H9 (cell line): ENCODE results near the gene CD2AP. TPM values are rescaled to one million over a fixed set of nuclear protein-coding genes. Genes with fewer than 3 reads are reported as not detected.

Source experiments
- DNase-seq: peaks from one replicate; pipeline ENCODE4 v3.0.0-alpha.2; 2017
- H2AFZ ChIP-seq: one replicate; pipeline ENCODE4 v1.6.1; 2013; ENCODE audit warnings: mild to moderate bottlenecking, low read length, control low read depth, moderate library complexity
- H2AK5ac ChIP-seq: 2 replicates; pipeline ENCODE4 v1.6.1; 2013; ENCODE audit warnings: low read length, control low read depth, mixed read lengths; ENCODE audit not compliant: insufficient read length
- H2BK120ac ChIP-seq: one replicate; pipeline ENCODE4 v1.6.1; 2013; ENCODE audit warnings: low read depth, mild to moderate bottlenecking, low read length, control low read depth, inconsistent platforms; ENCODE audit not compliant: poor library complexity, severe bottlenecking
- H2BK12ac ChIP-seq: 2 replicates; pipeline ENCODE4 v1.6.1; 2013; ENCODE audit warnings: low read length, control low read depth, mixed read lengths, low read depth; ENCODE audit not compliant: insufficient read length
- H2BK15ac ChIP-seq: 2 replicates; pipeline ENCODE4 v1.6.1; 2013; ENCODE audit warnings: low read depth, low read length, control low read depth
- H2BK20ac ChIP-seq: one replicate; pipeline ENCODE4 v1.6.1; 2013; ENCODE audit warnings: low read depth, mild to moderate bottlenecking, low read length, control low read depth, inconsistent platforms; ENCODE audit not compliant: poor library complexity, severe bottlenecking
- H2BK5ac ChIP-seq: 2 replicates; pipeline ENCODE4 v1.6.1; 2013; ENCODE audit warnings: low read length, control low read depth, mixed read lengths; ENCODE audit not compliant: insufficient read length
- H3K14ac ChIP-seq: 2 replicates; pipeline ENCODE4 v1.6.1; 2013; ENCODE audit warnings: low read length, control low read depth; ENCODE audit not compliant: insufficient read depth
- H3K18ac ChIP-seq: 2 replicates; pipeline ENCODE4 v1.6.1; 2013; ENCODE audit warnings: low read depth, mild to moderate bottlenecking, mixed read lengths, low read length, control low read depth; ENCODE audit not compliant: insufficient read length
- H3K23ac ChIP-seq: 2 replicates; pipeline ENCODE4 v1.6.1; 2013; ENCODE audit warnings: low read length, control low read depth, mixed read lengths, low read depth; ENCODE audit not compliant: insufficient read length
- H3K23me2 ChIP-seq: 2 replicates; pipeline ENCODE4 v1.6.1; 2013; ENCODE audit warnings: low read depth, mild to moderate bottlenecking, mixed read lengths, low read length, control low read depth; ENCODE audit not compliant: insufficient read length, poor library complexity, severe bottlenecking
- H3K27ac ChIP-seq: 2 replicates; pipeline ENCODE4 v1.5.1; 2013; ENCODE audit warnings: low read length, control low read depth, mixed read lengths, low read depth; ENCODE audit not compliant: insufficient read length
- H3K27me3 ChIP-seq: 2 replicates; pipeline ENCODE4 v1.6.1; 2013; ENCODE audit warnings: low read length, control low read depth, inconsistent platforms; ENCODE audit not compliant: insufficient read depth
- H3K4ac ChIP-seq: 2 replicates; pipeline ENCODE4 v1.6.1; 2013; ENCODE audit warnings: low read depth, mild to moderate bottlenecking, control low read depth, inconsistent platforms, low read length, moderate library complexity
- H3K4me1 ChIP-seq: 2 replicates; pipeline ENCODE4 v1.6.1; 2013; ENCODE audit warnings: low read length, control low read depth, inconsistent platforms; ENCODE audit not compliant: insufficient read depth
- H3K4me2 ChIP-seq: 2 replicates; pipeline ENCODE4 v1.6.1; 2013; ENCODE audit warnings: low read length, control low read depth, mixed read lengths; ENCODE audit not compliant: insufficient read length, insufficient read depth
- H3K56ac ChIP-seq: 2 replicates; pipeline ENCODE4 v1.6.1; 2013; ENCODE audit warnings: low read depth, mild to moderate bottlenecking, mixed read lengths, low read length, control low read depth; ENCODE audit not compliant: insufficient read length
- H3K79me1 ChIP-seq: 2 replicates; pipeline ENCODE4 v1.6.1; 2013; ENCODE audit warnings: low read depth, mild to moderate bottlenecking, moderate library complexity, low read length, control low read depth, inconsistent platforms; ENCODE audit not compliant: insufficient read depth, poor library complexity, severe bottlenecking
- H3K79me2 ChIP-seq: 2 replicates; pipeline ENCODE4 v1.6.1; 2013; ENCODE audit warnings: low read length, control low read depth, inconsistent platforms; ENCODE audit not compliant: insufficient read depth
- H3K9ac ChIP-seq: 2 replicates; pipeline ENCODE4 v1.6.1; 2013; ENCODE audit warnings: low read length, control low read depth, mixed read lengths; ENCODE audit not compliant: insufficient read length; ENCODE audit errors: extremely low read depth
- H3K9me3 ChIP-seq: one replicate; pipeline ENCODE4 v1.6.1; 2013; ENCODE audit warnings: low read depth, low read length, inconsistent platforms; ENCODE audit not compliant: control insufficient read depth
- H3T11ph ChIP-seq: one replicate; pipeline ENCODE4 v1.6.1; 2013; ENCODE audit warnings: mild to moderate bottlenecking, low read length, control low read depth, inconsistent platforms
- H4K20me1 ChIP-seq: one replicate; pipeline ENCODE4 v1.6.1; 2013; ENCODE audit not compliant: control insufficient read depth, insufficient read length, insufficient read depth
- H4K5ac ChIP-seq: 2 replicates; pipeline ENCODE4 v1.6.1; 2013; ENCODE audit warnings: low read depth, mild to moderate bottlenecking, mixed read lengths, low read length, control low read depth; ENCODE audit not compliant: insufficient read length
- H4K8ac ChIP-seq: replicated peaks from 2 replicates; pipeline ENCODE4 v1.6.1; 2013; ENCODE audit warnings: low read length, control low read depth, mixed read lengths, low read depth; ENCODE audit not compliant: insufficient read length
- H4K91ac ChIP-seq: 2 replicates; pipeline ENCODE4 v1.6.1; 2013; ENCODE audit warnings: low read depth, mild to moderate bottlenecking, moderate library complexity, mixed read lengths, low read length, control low read depth; ENCODE audit not compliant: insufficient read length
- H3K27ac Mint-ChIP-seq, 3 experiments: 2 replicates in 2 of 3; 3 replicates in 1 of 3; pipeline ENCODE4 v1.8.0; 2020 to 2021; ENCODE audit warnings: mixed read lengths in 3 of 3, mild to moderate bottlenecking in 1 of 3, moderate library complexity in 1 of 3
- H3K27me3 Mint-ChIP-seq: 2 replicates; pipeline ENCODE4 v1.8.0; 2021; ENCODE audit warnings: low read depth, mild to moderate bottlenecking, moderate library complexity, mixed read lengths
- H3K36me3 Mint-ChIP-seq, 3 experiments: 2 replicates in 2 of 3; 3 replicates in 1 of 3; pipeline ENCODE4 v1.8.0; 2020 to 2021; ENCODE audit warnings: low read depth in 3 of 3, mixed read lengths in 3 of 3; ENCODE audit not compliant: insufficient read depth in 1 of 3
- H3K4me1 Mint-ChIP-seq, 2 experiments: 2 replicates each; pipeline ENCODE4 v1.8.0; 2020; ENCODE audit warnings: mixed read lengths in 2 of 2
- H3K4me3 Mint-ChIP-seq, 2 experiments: 2 replicates in 1 of 2; 3 replicates in 1 of 2; pipeline ENCODE4 v1.8.0; 2020 to 2021; ENCODE audit warnings: mild to moderate bottlenecking in 2 of 2, mixed read lengths in 2 of 2, moderate library complexity in 1 of 2
- H3K9me3 Mint-ChIP-seq, 2 experiments: 2 replicates in 1 of 2; 3 replicates in 1 of 2; pipeline ENCODE4 v1.8.0; 2020; ENCODE audit warnings: mild to moderate bottlenecking in 2 of 2, mixed read lengths in 2 of 2, moderate library complexity in 1 of 2
- WGBS: extraction: QIAGEN DNeasy Blood & Tissue Kit; methylation state at CpG from one replicate; pipeline ENCODE4 v1.1.7; 2013; ENCODE audit warnings: missing lambda C conversion rate, low lambda C conversion rate, mixed read lengths; ENCODE audit not compliant: insufficient read length; ENCODE audit errors: extremely low coverage; 5-methylcytosine and 5-hydroxymethylcytosine counted together
- total RNA-seq: library from RNA; stranded (reverse); gene quantifications from 2 replicates; pipeline ENCODE4 v1.2.1, GENCODE V29; 2021
- TF ChIP-seq, protein P1 (sequence below): fragments of 200-600 bp; sonication (generic); conservative IDR thresholded peaks from 3 replicates; pipeline ENCODE4 v1.8.0; 2021; ENCODE audit warnings: antibody characterized with exemption, mild to moderate bottlenecking

Gene CD2AP
- total RNA-seq, 1 experiment from 2014 or later: 50.1 TPM

DNA sequence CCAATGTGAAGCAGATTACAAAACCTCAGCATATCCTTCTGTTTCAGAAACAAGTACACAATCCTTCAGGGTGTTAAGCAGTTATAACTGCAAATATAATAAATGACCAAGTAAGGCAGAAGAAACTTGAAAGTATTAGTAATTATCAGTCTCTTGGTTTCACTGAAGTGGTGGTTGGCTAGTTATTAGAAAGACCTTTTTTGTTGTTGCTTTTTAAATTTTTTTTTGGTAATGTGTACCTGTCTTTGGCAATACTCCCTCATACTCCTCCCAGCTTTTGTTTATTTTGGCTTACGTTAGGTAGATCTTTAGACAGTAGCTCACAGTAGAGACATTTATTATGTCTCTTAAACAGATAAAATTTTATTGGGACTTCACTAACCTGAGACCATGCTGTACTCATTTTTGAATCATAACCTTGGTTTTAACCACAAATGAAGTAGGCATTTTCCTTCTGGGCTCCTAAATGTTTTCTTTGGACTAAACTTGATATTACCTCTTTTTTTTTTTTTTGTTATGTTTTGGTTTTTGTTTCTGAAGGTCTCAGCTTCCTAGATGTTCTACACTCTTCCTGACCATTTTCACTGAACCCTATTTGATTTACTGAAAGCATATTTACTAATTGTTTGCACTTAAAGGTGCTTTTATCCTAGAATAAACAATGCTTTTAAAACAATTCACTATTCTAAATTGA lies 6.4 kb downstream of the CD2AP start:
- Mint-ChIP-seq H3K36me3 (peaks cover 0 to 6% (median 1%) of the 10 kb centered on the region in 3 experiments; a peak in 3 of 7 replicates), H3K9me3 (no peaks in the 10 kb centered on the region), H3K27me3 (no peaks in the 10 kb centered on the region), H3K4me1 (peaks cover 53 to 59% of the 10 kb centered on the region in 2 experiments), H3K27ac (peak overlapping the region in 2 of 3 experiments; percentile 55 to 78; a peak in 4 of 7 replicates), H3K4me3 (no peak overlapping the region)
- H3K23ac ChIP-seq: no peak overlapping the region
- no peak overlapping the region for H4K5ac ChIP-seq
- no peaks in the 10 kb centered on the region for H3K27me3 ChIP-seq
- no peak overlapping the region for H2BK120ac ChIP-seq
- H3K79me2 ChIP-seq: peaks cover 64% of the 10 kb centered on the region; the same call in 1 of the 2 replicates
- no peak overlapping the region for H2AK5ac ChIP-seq
- H3K18ac ChIP-seq: no peak overlapping the region
- H3K4me2 ChIP-seq: no peak overlapping the region
- TF ChIP-seq, protein P1, sequence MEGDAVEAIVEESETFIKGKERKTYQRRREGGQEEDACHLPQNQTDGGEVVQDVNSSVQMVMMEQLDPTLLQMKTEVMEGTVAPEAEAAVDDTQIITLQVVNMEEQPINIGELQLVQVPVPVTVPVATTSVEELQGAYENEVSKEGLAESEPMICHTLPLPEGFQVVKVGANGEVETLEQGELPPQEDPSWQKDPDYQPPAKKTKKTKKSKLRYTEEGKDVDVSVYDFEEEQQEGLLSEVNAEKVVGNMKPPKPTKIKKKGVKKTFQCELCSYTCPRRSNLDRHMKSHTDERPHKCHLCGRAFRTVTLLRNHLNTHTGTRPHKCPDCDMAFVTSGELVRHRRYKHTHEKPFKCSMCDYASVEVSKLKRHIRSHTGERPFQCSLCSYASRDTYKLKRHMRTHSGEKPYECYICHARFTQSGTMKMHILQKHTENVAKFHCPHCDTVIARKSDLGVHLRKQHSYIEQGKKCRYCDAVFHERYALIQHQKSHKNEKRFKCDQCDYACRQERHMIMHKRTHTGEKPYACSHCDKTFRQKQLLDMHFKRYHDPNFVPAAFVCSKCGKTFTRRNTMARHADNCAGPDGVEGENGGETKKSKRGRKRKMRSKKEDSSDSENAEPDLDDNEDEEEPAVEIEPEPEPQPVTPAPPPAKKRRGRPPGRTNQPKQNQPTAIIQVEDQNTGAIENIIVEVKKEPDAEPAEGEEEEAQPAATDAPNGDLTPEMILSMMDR: no peak
- H2BK15ac ChIP-seq: no peak overlapping the region
- no peak for DNase-seq
- H2BK5ac ChIP-seq: no peak overlapping the region
- H3K27ac ChIP-seq: no peak overlapping the region
- no peak overlapping the region for H2AFZ ChIP-seq
- no CpG with 5 or more reads among the region's 1 CpG for WGBS
- H3K9ac ChIP-seq: no peak overlapping the region
- no peaks in the 10 kb centered on the region for H3K9me3 ChIP-seq
- no peaks in the 10 kb centered on the region for H4K20me1 ChIP-seq
- peaks cover 3% of the 10 kb centered on the region for H3K23me2 ChIP-seq
- no peak overlapping the region for H3K56ac ChIP-seq
- no peak overlapping the region for H3K4ac ChIP-seq
- no peak overlapping the region for H3K14ac ChIP-seq
- no peak overlapping the region for H4K8ac ChIP-seq
- H2BK20ac ChIP-seq: no peak overlapping the region
- H4K91ac ChIP-seq: no peak overlapping the region
- H3T11ph ChIP-seq: no peak overlapping the region
- H3K4me1 ChIP-seq: no peaks in the 10 kb centered on the region; the same call in 1 of the 2 replicates
- H2BK12ac ChIP-seq: no peak overlapping the region
- no peaks in the 10 kb centered on the region for H3K79me1 ChIP-seq
